ENCODE results near the gene DLAT.

DNA sequence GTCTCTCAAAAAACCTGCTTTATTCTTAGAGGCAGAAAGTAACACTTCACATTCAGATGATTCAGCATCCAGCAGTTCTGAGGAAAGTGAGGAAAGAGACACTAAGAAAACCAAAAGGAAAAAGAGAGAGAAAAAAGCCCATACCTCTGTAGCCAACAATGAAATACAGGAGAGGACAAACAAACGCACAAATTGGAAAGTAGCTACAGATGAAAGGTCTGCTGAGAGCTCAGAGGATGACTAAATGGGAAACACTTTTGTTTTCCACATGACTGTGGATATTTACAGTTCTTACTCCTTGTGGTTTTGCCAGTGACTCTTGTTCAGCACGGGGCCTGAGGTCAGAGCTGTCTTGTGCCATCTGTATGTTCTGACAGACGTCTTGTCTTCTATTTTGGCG, 57.5 kb downstream of the DLAT start:
- TF ChIP-seq EZH2 (IDR thresholded peaks at IDR 0.05) = no peak
- no peak for TF ChIP-seq POLR2AphosphoS5 (IDR thresholded peaks at IDR 0.05; ENCODE audit: borderline replicate concordance, low read depth, low read length)
